Activated CD8-positive, alpha-beta memory T cell treated with anti-CD3 and anti-CD28 coated beads for 36 hours (primary cell): ENCODE measurements around the gene GDE1. TPM values are rescaled to one million over a fixed set of nuclear protein-coding genes. Genes with fewer than 3 reads are reported as not detected.

ENCODE experiments used
- CTCF ChIA-PET: fragments of 350-600 bp; sonication (Branson Sonifier 250); formaldehyde crosslinking; loops from one replicate; lab custom pipeline; 2021; ENCODE audit warnings: antibody characterized with exemption; lab: Charles Lee
- POLR2A ChIA-PET: fragments of 350-600 bp; sonication (Branson Sonifier 250); formaldehyde crosslinking; loops from one replicate; lab custom pipeline; 2021; ENCODE audit warnings: antibody characterized with exemption; lab: Charles Lee
- total RNA-seq, 2 experiments: library from RNA; stranded (reverse); gene quantifications; one replicate each; pipeline ENCODE4 v1.2.3, GENCODE V29; 2021

The GDE1 gene
- total RNA-seq, 2 experiments from 2014 or later: 28.4 to 28.6 TPM

- POLR2A ChIA-PET: no interaction called here
- CTCF ChIA-PET: interaction anchor here (0.7 to 2.8 kb wide), 6 partner anchors 10 to 417 kb away, joined by 3 to 15 read pairs (median 4); no protein-coding TSS in a partner anchor
These were observed 18.3 kb downstream of the GDE1 start for GRCh38 chr16:19503461-19504075.

GRCh38 chr16:19502395-19503131 lies 19.3 kb downstream of the GDE1 start:
- ChIA-PET CTCF (interaction anchor here (0.6 to 2.8 kb wide), 12 partner anchors 9 to 416 kb away, joined by 3 to 15 read pairs (median 3); no protein-coding TSS in a partner anchor), POLR2A (no interaction called here)

- CTCF ChIA-PET: no interaction called here
- POLR2A ChIA-PET: no interaction called here
These were observed 22.4 kb downstream of the GDE1 start for GRCh38 chr16:19499481-19499880.

GRCh38 chr16:19499006-19499405 lies 22.9 kb downstream of the GDE1 start:
- ChIA-PET CTCF (no interaction called here), POLR2A (no interaction called here)

- CTCF ChIA-PET: no interaction called here
- POLR2A ChIA-PET: no interaction called here
These were observed 24.7 kb downstream of the GDE1 start for GRCh38 chr16:19497176-19497575.

GRCh38 chr16:19490619-19491018 lies 31.3 kb downstream of the GDE1 start:
- POLR2A ChIA-PET: no interaction called here
- CTCF ChIA-PET: no interaction called here

- ChIA-PET CTCF (no interaction called here), POLR2A (no interaction called here)
These were observed 33.7 kb downstream of the GDE1 start for GRCh38 chr16:19488213-19488640.

GRCh38 chr16:19486750-19487325 lies 35.1 kb downstream of the GDE1 start:
- CTCF ChIA-PET: no interaction called here
- POLR2A ChIA-PET: no interaction called here

- ChIA-PET CTCF (no interaction called here), POLR2A (no interaction called here)
These were observed 35.8 kb downstream of the GDE1 start for GRCh38 chr16:19486051-19486450.

- POLR2A ChIA-PET: no interaction called here
- CTCF ChIA-PET: no interaction called here
These were observed 36.3 kb downstream of the GDE1 start for GRCh38 chr16:19485611-19486010.

GRCh38 chr16:19484096-19484495 lies 37.8 kb downstream of the GDE1 start:
- POLR2A ChIA-PET: no interaction called here
- CTCF ChIA-PET: no interaction called here

- POLR2A ChIA-PET: no interaction called here
- CTCF ChIA-PET: no interaction called here
These were observed 39.6 kb downstream of the GDE1 start for GRCh38 chr16:19482291-19482690.

GRCh38 chr16:19481769-19482168 lies 40.1 kb downstream of the GDE1 start:
- CTCF ChIA-PET: interaction anchor here (0.8 kb wide), 1 partner anchor 93 kb away, joined by 3 read pairs; no protein-coding TSS in a partner anchor
- POLR2A ChIA-PET: no interaction called here

- ChIA-PET CTCF (interaction anchor here (0.8 kb wide), 1 partner anchor 93 kb away, joined by 3 read pairs; no protein-coding TSS in a partner anchor), POLR2A (no interaction called here)
These were observed 40.6 kb downstream of the GDE1 start for GRCh38 chr16:19481296-19481695.

GRCh38 chr16:19479302-19479721 lies 42.6 kb downstream of the GDE1 start:
- CTCF ChIA-PET: no interaction called here
- POLR2A ChIA-PET: no interaction called here

GRCh38 chr16:19478505-19478904 lies 43.4 kb downstream of the GDE1 start:
- ChIA-PET CTCF (interaction anchor here (0.6 kb wide), 1 partner anchor 336 kb away, joined by 4 read pairs; no protein-coding TSS in a partner anchor), POLR2A (no interaction called here)

GRCh38 chr16:19474617-19475016 lies 47.3 kb downstream of the GDE1 start:
- ChIA-PET POLR2A (no interaction called here), CTCF (no interaction called here)

- ChIA-PET POLR2A (no interaction called here), CTCF (no interaction called here)
These were observed 49.4 kb downstream of the GDE1 start for GRCh38 chr16:19472482-19472881.

GRCh38 chr16:19468300-19468699 lies 53.6 kb downstream of the GDE1 start:
- CTCF ChIA-PET: no interaction called here
- POLR2A ChIA-PET: no interaction called here
